Left renal cortex interstitium (tissue), 4 donors: ENCODE results near the gene EXOC6B. TPM values are rescaled to one million over a fixed set of nuclear protein-coding genes. Genes with fewer than 3 reads are reported as not detected.

Source experiments
- DNase-seq, 4 donors: peaks; one replicate each; pipeline ENCODE4 v3.0.0-alpha.2; 2013; ENCODE audit warnings: low read depth in 4 of 4, low spot score in 2 of 4, missing footprints in 1 of 4
- polyA plus RNA-seq, 4 donors: library from polyadenylated mRNA; unstranded; fragments of 120-200 nt; gene quantifications; one replicate each; pipeline ENCODE4 v1.2.1, GENCODE V29; 2013; ENCODE audit not compliant: insufficient read length in 4 of 4

EXOC6B gene
- polyA plus RNA-seq, 4 donors = 20.7 to 23.6 (median 22.1) TPM

GRCh38 chr2:72141881-72142451 lies 683.9 kb downstream of the EXOC6B start:
- no peak for DNase-seq

- DNase-seq = no peak
Measured at GRCh38 chr2:72141032-72141645, 684.7 kb downstream of the EXOC6B start.

DNA sequence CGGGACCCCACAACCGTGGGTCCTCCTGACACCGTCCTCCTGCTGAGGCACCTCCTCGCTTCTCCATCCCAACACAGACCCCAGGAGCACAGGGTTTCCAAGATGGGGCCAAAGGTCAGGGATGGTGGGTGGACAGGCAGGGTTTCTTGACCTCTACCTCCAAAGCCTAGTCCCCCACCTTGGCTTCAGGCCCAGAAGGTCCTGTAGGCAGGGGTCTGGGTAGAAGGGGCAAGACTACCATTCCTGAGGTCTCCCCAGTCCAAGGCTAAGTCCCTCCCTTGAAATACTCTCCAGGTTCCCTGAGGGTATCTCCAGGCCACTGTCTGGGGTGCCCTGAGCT lies 685.2 kb downstream of the EXOC6B start:
- no peak for DNase-seq

- no peak for DNase-seq
Measured at GRCh38 chr2:72139874-72140620, 685.8 kb downstream of the EXOC6B start.

- DNase-seq = no peak
Measured at GRCh38 chr2:72139471-72139873, 686.4 kb downstream of the EXOC6B start.

GRCh38 chr2:72138921-72139381 lies 686.9 kb downstream of the EXOC6B start:
- no peak for DNase-seq

DNA sequence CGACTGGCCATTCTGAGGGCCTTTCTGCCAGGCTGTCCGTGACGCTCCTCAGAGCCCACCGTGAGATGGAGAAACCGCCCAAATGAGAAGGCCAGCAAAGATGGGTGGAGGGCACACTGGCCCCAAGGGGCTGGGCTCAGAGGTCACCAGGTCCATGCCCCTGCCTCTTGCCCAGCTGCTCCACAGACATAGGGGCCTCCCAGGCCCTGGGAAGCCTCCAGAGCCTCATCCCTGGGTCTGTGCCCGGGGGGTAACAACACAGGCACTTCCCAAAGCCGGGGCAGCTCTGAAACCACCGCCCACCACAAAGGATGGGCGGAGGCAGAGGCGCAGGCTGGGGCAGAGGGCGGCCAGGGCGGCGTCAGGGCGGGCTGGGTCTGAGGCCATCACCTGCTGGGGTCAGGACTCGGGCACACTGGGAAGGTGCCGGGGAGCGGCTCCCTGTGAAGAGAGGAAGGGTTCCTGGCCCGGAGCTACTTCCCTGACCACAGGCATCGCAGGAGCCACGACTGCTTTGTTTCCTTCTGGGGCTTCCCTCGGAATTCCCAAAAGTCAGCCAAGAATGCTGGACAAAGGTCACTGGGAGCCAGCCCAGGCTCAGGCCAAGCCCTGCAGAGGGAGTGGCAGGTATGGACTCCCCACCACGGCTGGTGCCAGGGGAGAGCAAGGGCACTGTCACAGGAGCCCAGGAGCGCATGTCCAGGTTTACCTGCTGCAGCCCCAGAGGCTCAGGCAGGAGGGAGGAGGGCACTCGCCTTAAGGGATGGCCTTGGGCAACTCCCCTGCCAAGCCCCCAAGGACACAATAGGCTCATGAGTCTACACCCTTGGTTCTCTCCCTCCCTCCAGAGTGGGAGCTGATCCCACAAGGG lies 687.6 kb downstream of the EXOC6B start:
- no peak for DNase-seq

- DNase-seq = no peak
Measured at GRCh38 chr2:72137498-72138010, 688.3 kb downstream of the EXOC6B start.

DNA sequence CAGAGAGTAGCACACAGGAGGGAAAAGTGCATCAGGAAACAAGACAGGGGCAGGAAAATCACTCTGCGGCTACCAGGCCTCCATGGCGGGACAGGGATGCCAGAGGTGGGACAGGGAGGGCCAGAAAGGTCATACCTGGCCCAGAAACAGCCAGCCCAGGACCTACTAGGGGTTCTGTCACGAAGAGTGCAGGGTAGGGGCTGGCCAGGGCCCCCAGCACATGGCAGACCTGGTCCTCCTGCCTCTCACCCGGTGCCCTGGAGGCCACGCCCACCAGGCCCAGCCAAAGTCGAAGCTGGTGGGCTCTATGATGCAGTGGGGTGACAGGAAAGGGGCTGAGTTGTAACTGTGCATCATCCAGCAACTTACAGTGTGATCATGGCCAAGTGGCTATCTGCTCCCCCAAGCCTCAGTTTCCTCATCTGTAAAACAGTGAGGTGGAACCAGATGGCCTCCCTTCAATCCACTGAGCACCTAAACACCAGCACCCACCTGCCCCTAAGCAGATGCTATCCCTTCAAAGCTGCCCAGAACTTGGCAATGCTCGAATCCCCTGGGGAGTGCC lies 688.8 kb downstream of the EXOC6B start:
- no peak for DNase-seq

DNA sequence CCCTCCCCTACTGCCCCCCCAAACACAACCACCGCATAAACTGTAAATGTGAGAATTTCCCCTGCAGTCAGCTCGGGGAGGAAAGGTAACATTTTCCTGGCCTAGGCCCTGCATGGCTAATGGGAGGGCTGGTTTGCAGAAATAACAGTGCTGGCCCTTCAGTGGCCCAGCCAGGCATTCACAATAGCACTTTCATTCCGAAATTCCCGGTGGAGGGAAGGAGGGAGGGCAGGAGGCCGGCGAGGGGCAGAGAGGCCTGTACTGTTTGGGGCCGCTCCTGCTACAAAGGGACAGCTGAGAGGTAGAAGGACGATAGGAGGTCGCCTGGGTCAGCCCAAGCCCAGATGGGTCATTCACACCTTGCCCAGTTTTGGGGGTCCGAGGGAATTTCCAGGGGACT lies 689.5 kb downstream of the EXOC6B start:
- DNase-seq = no peak

DNA sequence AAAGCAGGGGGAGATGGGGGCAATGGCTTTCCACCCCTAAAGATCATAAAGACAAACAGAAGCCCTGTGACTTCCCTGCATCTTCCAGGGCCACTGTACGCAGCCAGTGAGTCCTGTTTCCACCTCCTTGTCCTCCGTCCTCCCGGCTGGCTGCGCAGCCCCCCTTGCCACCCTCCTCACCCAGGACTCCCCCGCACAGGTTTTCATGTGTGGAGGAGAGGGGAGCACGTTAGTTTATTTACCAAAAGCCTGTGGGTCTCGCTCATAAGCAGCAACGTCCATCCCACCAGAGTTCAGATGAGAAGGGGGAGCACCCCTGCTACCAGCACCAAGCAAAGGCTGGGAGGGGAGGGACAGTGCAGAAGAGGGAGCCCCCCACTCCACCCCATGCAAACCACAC lies 689.9 kb downstream of the EXOC6B start:
- DNase-seq = no peak

GRCh38 chr2:72134997-72135800 lies 690.6 kb downstream of the EXOC6B start:
- no peak for DNase-seq

DNA sequence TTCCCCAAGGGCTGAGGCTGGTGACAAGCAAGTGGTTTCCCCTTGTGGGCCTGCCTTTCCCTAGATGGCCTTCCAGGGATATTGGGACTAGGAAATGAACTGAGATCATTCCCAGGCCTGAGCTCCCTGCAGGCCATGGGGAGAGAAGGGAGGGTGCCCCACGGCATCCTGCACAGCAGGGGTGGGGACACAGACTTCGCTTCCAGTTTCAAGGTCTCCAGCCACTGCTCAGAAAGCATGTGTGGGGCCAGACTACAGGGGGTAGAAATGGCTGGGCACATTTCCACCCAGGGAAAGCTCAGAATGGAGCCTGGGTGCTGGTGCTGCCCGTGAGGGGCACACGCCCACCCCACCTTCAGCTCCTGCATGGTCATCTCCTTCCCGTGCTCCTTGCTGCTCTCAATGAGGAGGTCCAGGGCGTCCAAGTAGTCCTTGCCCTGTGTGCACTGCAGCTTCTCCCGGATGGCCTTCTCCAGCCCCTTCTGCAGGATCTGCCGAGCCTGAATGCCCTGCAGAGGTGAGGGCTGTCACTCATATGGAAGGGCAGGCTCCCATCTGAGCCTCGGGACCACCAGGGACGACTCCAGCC lies 691.3 kb downstream of the EXOC6B start:
- no peak for DNase-seq

DNA sequence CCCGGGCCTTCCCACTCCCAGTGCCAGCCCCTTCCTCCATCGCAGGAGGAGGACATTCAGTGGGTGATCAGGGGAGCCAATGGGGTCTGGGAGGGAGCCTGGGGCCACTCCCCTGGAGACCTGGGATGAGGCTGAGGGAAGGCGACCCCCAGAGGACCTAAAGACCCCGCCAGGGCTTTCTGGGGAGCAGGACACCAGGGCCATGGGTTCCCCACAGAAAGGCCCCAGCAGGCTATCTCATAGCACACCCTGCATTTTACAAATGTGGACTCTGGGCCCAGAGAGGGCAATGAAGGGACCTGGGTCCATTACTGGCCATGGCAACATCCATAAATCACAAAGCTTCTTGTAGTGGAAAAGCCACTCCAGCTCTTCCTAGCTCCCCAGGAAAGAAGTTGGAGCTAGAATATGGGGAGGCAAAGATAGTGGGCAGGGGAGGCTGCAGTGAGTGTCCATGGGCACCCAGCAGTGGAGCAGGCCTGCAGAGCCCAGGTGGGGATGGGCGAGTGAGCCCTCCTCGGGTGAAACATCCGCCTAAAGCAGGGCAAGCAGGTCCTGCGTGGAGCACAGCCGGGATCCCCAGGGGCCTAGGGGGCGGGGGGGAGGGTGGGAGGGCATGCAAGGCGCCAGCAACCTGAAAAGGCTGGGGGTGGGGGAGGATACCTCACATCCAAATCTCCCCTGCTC lies 692.0 kb downstream of the EXOC6B start:
- no peak for DNase-seq

DNA sequence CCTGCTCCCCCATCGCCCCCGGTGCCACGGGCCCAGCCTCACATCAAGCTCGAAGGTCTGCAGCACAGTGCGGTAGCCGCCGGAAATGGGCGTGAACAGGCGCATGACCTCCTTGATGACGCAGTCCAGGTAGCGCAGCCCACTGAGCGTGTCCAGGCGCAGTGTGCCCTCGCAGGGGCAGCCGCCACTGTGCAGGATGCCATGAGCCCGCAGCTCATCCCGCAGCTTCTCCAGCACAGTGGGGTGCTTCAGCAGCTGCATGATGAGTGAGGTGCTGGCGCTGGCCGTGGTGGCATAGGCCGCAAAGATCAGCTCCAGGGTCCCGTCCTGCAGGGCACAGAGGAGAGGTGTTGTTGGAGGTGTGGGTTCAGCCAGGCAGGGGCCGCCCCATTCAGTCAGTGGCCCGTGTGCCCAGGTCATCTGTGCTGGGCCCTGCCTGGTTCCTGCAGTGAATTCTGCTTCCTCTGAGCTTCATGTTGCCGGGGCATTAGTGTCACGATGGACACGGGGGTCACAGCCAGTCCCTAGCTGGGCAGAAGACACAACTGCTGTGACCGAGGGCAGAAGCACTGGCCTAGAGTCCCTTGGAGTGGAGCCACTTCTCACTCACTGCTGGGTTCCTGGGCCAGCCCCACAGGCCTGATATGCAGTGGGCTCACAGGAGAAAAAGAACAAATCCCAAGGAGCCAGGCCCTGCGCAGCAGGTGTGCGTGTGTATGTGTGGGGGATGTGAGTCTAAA lies 692.7 kb downstream of the EXOC6B start:
- no peak for DNase-seq

GRCh38 chr2:72131916-72132841 lies 693.7 kb downstream of the EXOC6B start:
- no peak for DNase-seq

GRCh38 chr2:72131371-72131891 lies 694.4 kb downstream of the EXOC6B start:
- DNase-seq = no peak
